ENCODE results near the gene IL4I1.

IL4I1 gene

DNA sequence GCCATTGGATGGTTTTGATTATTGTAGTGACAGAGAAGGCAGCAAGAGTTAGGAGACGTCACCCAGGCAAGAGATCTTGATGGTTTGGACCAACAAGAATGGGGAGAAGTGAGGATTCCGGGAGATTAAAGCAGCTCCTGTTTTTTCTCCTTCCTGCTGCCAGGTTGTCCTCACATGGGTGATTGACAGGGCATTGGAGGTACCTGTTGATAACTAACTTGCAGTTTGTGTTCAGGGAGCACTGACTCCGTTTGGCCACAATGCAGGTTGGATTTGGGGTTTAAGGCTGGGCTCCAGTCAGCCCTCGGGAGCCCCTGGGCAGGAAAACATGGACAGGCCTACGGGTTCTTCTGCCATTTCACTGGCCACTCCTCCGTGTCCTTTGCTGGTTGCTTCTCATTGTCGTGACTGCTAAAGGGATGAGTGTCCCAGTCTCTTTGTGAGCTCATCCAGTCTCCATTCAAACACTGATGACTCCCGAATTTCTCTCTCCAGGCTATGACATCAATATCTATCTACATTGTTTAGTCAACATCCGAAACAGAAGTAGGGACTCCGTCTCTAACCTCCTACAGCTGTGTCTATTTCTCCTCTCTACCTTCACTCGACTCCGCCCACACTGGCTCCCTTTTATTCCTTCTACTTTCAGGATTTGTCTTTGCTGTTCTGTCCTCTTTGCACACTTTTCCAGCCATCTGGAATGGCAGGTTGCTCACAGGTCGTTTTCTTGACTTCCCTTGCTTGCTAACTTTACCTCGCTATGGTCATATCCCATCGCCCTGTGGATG is 47.1 kb downstream of the IL4I1 start:
- no peak for DNase-seq

DNA sequence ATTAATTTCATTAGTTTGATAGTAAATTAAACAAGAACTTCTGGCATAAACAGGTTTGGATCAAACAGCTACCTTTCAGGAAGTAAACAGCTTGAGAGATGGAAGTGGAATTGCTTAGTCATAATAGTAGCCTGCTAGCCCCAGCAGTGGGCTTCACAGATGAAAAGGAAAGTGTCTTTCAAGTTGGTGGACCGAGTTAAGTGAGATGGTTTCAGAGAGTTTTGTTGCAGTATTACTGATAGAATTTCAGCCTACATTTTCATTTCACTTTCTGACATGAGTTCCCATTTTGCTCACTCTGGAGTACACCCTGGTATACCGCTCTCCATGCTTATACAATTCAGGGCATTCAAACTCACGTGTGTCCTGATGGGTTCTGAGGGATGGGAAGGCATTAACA is 47.7 kb downstream of the IL4I1 start:
- DNase-seq: no peak

DNA sequence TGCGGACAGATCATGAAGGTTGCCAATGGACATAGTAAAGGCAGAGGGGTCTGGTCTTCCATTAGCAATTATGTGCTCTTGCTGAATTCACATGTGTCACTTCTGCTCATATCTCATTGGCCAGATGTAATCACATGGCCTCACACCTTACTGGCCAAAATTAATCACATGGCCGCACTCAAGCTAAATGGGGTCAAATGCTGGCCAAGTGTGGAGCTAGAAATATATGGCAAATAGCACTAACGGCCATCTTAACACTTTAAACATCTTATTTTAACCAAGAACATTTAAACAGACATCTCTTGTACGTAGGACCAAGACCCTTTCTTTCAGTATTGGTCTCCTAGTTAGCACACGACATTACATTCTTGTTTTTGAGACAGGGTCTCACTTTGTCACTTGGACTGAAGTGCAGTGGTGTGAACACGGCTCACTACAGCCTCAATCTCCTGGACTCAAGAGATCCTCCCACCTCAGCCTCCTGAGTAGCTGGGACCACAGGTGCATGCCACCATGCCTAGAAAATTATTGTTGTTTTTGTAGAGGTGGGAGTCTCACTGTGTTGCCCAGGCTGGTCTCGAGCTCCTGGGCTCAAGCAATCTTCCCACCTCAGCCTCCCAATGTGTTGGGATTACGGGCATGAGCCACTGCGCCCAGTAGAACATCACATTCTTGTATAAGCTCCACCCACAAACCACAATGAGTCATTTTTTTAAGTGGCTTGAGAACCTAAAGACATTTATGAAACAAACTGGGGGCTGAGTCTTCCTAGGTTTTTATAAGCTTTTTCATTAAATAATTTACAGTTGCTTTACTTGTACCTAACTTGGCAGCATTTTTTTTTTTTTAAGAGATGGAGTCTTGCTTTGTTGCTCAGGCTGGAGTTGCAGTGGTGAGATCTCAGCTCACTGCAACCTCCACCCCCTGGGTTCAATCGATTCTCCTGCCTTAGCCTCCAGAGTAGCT is 48.7 kb downstream of the IL4I1 start:
- no peak for DNase-seq

DNA sequence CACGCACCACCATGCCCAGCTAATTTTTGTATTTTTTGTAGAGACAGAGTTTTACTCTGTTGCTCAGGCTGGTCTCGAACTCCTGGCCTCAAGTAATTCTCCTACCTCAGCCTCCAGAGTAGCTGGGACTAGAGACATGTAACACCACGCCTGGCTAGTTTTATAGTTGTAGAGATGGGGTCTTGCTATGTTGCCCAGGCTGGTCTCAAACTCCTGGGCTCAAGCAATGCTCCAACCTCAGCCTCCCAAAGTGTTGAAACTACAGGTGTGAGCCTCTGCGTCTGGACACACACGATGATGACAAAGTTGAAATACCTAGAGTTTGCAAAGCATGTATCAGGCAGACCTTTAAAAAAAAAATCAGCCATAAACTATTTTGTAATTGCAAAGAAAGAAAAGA is 50.3 kb downstream of the IL4I1 start:
- DNase-seq: no peak

DNA sequence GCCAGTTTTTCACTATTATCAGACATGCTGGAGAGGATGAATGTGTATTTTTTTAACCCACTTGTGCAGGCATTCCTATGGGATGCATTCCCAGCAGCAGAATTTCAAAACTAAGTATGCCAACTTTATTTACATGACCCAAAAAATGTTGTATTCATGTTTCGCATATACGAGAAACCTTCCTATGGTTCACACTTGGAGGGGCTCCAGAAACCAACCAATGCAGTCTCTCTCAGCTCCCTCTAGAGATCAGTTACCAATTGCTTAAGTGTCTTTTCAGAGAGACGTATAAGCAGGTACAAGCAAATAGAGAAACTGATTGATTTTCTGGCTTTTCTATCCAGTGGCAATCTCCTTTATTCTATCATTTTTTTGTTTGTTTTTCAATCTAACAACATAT is 51.3 kb downstream of the IL4I1 start:
- DNase-seq: no peak

DNA sequence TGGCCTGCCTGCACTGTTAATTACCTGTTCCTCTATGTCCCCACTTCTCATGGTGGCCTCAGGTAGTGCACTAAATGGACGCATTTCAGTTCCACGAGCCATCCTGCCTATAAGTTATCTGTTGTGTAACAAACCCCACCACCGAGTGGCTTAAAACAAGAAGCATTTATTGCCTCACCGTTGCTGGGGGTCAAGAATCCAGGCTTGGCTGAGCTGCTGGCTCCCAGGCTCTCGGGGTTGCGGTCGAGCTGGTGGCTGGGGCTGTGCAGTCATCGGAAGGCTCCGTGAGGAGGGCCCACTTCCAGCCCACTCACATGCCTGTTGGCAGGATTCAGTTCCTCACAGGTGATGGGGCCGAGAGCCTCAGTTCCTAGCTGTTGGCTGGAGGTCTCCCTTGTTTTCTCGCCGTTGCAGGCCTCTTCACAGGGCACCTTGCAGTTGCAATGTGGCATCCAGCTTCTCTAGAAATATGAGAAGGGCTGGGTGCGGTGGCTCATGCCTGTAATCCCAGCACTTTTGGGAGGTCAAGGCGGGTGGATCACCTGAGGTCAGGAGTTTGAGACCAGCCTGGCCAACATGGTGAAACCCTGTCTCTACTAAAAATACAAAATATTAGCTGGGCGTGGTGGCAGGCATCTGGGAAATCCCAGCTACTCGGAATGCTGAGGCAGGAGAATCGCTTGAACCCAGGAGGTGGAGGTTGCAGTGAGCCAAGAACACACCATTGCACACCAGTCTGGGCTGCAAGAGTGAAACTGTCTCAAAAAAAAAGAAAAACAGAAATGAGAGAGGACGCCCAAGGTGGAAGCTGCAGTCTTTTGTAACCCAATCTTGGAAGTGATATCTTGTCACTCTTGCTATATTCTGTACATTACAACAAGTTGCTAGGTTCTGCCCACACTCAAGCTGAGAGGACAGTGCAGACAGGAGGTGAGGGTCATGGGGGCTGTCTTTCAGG is 52.3 kb downstream of the IL4I1 start:
- DNase-seq: no peak

DNA sequence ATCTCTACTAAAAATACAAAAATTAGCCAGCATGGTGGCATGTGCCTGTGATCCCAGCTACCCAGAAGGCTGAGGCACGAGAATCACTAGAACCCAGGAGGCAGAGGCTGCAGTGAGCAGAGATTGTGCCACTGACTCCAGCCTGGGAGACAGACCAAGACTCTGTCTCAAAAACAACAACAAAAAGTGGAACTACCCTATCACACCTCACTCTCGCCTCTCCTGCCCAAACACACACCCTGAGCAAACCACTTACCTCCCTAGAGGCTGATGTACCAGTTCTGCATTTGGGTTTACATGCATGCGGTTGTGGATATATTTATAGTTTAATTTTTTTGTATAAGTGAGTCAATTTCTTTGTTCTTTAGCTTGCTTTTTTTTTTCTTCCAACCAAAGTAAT is 53.4 kb downstream of the IL4I1 start:
- DNase-seq: no peak

DNA sequence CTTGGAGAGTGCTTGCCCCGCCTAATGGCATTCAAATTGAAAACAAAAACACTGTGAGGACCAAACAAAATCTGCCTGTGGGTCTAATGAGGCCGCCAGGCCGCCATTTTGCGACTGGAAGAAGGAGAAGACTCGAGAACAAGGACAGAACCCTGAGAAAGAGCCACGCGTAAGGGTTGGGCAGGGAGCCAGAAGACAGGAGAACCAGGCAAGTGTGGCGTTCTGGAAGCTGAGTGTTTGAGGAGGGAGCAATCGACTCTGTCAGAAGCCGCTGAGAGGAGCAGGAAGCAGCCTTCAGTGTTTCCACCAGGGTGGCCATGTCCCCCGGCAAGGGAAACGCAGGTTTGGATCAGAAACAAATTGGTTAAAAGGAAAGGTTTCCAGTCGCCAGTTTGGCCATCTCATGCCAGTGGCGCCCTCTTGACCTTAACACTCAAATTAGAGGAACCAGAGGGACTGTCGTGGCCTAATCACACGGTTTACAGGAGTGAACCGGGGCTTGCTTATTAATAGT is 55.9 kb downstream of the IL4I1 start:
- no peak for DNase-seq

DNA sequence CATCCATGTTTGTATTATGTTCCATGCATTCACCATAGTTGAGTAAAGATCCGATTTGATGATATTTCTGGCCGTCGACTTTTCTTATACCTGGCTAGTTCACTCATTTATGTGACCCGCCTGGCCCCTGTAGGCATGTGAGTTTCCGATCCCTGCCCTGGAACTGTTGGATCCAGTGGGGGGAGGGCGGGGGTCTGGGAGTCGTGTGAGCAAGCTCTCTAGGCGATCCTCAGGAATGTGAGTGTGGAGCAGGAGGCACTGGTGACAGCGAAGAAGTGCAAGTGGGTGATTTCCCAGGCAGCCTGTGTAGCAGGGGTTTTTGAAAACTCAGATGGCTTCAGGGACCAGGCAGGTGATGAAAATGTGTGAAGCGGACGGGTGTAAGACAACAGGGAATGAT is 56.4 kb downstream of the IL4I1 start:
- no peak for DNase-seq

DNA sequence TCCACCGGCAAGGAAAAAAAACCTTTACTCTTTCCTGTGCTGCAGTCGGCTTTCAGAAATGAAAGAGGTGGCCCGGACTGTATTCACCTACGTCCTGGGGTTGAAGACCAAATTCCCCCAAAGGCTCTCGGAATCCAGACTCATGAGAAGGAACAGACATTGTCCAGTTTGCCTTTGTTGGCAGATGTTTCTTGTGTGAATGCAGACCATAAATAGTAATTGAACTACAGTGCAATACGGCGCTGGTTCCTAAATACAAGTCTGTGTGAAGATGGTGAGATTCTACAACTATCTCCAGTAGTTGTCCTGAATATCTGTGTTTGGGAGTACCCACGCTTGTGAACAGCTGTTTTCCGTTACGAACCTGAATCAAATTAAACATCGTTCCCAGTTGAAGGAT is 57.0 kb downstream of the IL4I1 start:
- DNase-seq: no peak
